Heart left ventricle (tissue), 13 donors: Measurements from ENCODE around the gene TCFL5.

ENCODE experiments used
- POLR2A ChIP-seq, 2 donors: fragments of 450-650 bp; IDR thresholded peaks; one replicate each; pipeline ENCODE4 v1.6.1; 2017; ENCODE audit warnings: antibody characterized with exemption in 2 of 2, mild to moderate bottlenecking in 2 of 2, moderate library complexity in 2 of 2
- TF ChIP-seq, protein P1 (sequence below), 12 donors: fragments of 200-600 bp; sonication (generic) in 4 of 12; IDR thresholded peaks; one replicate each; pipeline versions ENCODE4 v1.5.0 to v1.8.0; 2018 to 2022; ENCODE audit warnings: antibody characterized with exemption in 12 of 12, mild to moderate bottlenecking in 5 of 12
- donor health status: ischemic (EF 13 %, LVEDD 7.1; RV severe dilation, severe dysfunction).
- donor health status: DM: no; HTN: yes; CAD: no.
- donor health status: DM: no; HTN: no; CAD: no.
- donor health status: ischemic (EF 25% LVEDD 6.9; RV normal size, moderate dysfunction).
- donor health status: ischemic (EF 25% LVEDD 5.7; RV mildly dilated, moderate dysfunction).
- donor health status: ischemic (EF 35%, LVEDD 5.7; RV mildly dilated, moderate dysfunction).
- donor health status: nonischemic (EF 11% LVEDD 7.7; RV severe dilation, severe dysfunction).
- donor health status: DM: yes; HTN: yes; CAD: no.
- donor health status: PGD.
- donor health status: ischemic (EF 29% LVEDD 5.4; RV normal size, mild dysfunction).
- donor health status: nonischemic (EF 23%, LVEDD 6.1; RV moderate dilation, normal function).

DNA sequence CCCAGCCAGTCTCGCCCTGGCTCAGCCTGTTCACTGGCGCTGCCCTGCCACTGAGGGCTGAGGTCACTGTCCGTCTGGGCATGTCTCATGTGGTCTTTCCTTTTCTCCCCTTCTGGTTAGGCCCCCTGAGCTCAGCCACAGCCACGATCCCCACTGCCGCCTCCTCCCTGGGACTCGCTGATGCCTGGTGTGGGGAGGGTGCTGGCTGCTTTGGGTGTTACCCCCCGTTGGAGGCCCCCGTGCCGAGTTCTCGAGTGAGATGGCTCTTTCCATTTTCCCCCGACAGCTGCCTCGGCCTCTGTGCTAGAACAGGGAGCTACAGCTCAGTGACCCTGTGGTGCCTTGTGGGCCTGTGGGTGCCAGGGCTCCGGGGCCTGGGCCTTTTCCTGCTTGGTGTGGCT, 14.9 kb upstream of the TCFL5 start:
- TF ChIP-seq, protein P1, sequence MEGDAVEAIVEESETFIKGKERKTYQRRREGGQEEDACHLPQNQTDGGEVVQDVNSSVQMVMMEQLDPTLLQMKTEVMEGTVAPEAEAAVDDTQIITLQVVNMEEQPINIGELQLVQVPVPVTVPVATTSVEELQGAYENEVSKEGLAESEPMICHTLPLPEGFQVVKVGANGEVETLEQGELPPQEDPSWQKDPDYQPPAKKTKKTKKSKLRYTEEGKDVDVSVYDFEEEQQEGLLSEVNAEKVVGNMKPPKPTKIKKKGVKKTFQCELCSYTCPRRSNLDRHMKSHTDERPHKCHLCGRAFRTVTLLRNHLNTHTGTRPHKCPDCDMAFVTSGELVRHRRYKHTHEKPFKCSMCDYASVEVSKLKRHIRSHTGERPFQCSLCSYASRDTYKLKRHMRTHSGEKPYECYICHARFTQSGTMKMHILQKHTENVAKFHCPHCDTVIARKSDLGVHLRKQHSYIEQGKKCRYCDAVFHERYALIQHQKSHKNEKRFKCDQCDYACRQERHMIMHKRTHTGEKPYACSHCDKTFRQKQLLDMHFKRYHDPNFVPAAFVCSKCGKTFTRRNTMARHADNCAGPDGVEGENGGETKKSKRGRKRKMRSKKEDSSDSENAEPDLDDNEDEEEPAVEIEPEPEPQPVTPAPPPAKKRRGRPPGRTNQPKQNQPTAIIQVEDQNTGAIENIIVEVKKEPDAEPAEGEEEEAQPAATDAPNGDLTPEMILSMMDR (IDR thresholded peaks at IDR 0.05): no peak
- no peak for TF ChIP-seq POLR2A (IDR thresholded peaks at IDR 0.05)
